ENCODE data around the gene CMTM5.

- TF ChIP-seq CTCF (IDR thresholded peaks at IDR 0.05; ENCODE audit: low read depth, low read length) (no peak), POLR2A (IDR thresholded peaks at IDR 0.05; ENCODE audit: extremely low read depth, insufficient read length) (no peak)
Measured at GRCh38 chr14:23359722-23360447, 17.0 kb upstream of the CMTM5 start.
